Stimulated activated CD4-positive, alpha-beta T cell treated with anti-CD3 and anti-CD28 coated beads, Interleukin-1b, Interleukin-23, amount 100 ng/mL, for 4 hours (primary cell): ENCODE results near the gene PARL.

Experiments
- DNase-seq, 2 donors: peaks; one replicate each; pipeline ENCODE4 v3.0.0-alpha.2; 2020; ENCODE audit warnings: low read depth in 2 of 2

Gene PARL

GRCh38 chr3:183818041-183818620 is 66.5 kb downstream of the PARL start:
- DNase-seq, result no peak

GRCh38 chr3:183817639-183818038 is 67.0 kb downstream of the PARL start:
- DNase-seq, result no peak

- no peak for DNase-seq
Observed at GRCh38 chr3:183816681-183817510, 67.8 kb downstream of the PARL start.

GRCh38 chr3:183815951-183816475 is 68.7 kb downstream of the PARL start:
- no peak for DNase-seq

- no peak for DNase-seq
Observed at GRCh38 chr3:183815563-183815940, 69.1 kb downstream of the PARL start.

- DNase-seq, result no peak
Observed at GRCh38 chr3:183814240-183814639, 70.4 kb downstream of the PARL start.

GRCh38 chr3:183812761-183813445 is 71.8 kb downstream of the PARL start:
- DNase-seq, result no peak

GRCh38 chr3:183811638-183812037 is 73.0 kb downstream of the PARL start:
- DNase-seq, result no peak

- DNase-seq, result no peak
Observed at GRCh38 chr3:183810643-183811594, 73.8 kb downstream of the PARL start.

- DNase-seq, result no peak
Observed at GRCh38 chr3:183809270-183809669, 75.4 kb downstream of the PARL start.

GRCh38 chr3:183808355-183808754 is 76.3 kb downstream of the PARL start:
- DNase-seq, result no peak

- DNase-seq, result no peak
Observed at GRCh38 chr3:183807881-183808280, 76.8 kb downstream of the PARL start.

GRCh38 chr3:183807209-183807728 is 77.4 kb downstream of the PARL start:
- DNase-seq, result no peak

GRCh38 chr3:183802989-183803388 is 81.7 kb downstream of the PARL start:
- no peak for DNase-seq

GRCh38 chr3:183801601-183802000 is 83.1 kb downstream of the PARL start:
- DNase-seq, result no peak

GRCh38 chr3:183800243-183800863 is 84.3 kb downstream of the PARL start:
- no peak for DNase-seq

- DNase-seq, result no peak
Observed at GRCh38 chr3:183799461-183799860, 85.2 kb downstream of the PARL start.

GRCh38 chr3:183797996-183798395 is 86.7 kb downstream of the PARL start:
- DNase-seq, result no peak

GRCh38 chr3:183796372-183796771 is 88.3 kb downstream of the PARL start:
- no peak for DNase-seq

GRCh38 chr3:183794452-183794851 is 90.2 kb downstream of the PARL start:
- DNase-seq, result no peak

GRCh38 chr3:183792976-183793375 is 91.7 kb downstream of the PARL start:
- no peak for DNase-seq
